Stimulated activated CD4-positive, alpha-beta T cell treated with anti-CD3 and anti-CD28 coated beads, Interleukin-4, amount 100 ng/mL, for 24 hours (primary cell): ENCODE results near the gene IL33.

Experiments
- DNase-seq: peaks from one replicate; pipeline ENCODE4 v3.0.0-alpha.2; 2020

IL33 gene

GRCh38 chr9:6218099-6218502 is 2.5 kb downstream of the IL33 start:
- DNase-seq, result no peak

- no peak for DNase-seq
Observed at GRCh38 chr9:6219040-6219439, 3.4 kb downstream of the IL33 start.

GRCh38 chr9:6219981-6220380 is 4.4 kb downstream of the IL33 start:
- DNase-seq, result no peak

- no peak for DNase-seq
Observed at GRCh38 chr9:6224393-6225154, 9.0 kb downstream of the IL33 start.

GRCh38 chr9:6226696-6227095 is 11.1 kb downstream of the IL33 start:
- no peak for DNase-seq

GRCh38 chr9:6229186-6229585 is 13.6 kb downstream of the IL33 start:
- no peak for DNase-seq

GRCh38 chr9:6229619-6230018 is 14.0 kb downstream of the IL33 start:
- no peak for DNase-seq

- DNase-seq, result no peak
Observed at GRCh38 chr9:6230037-6230780, 14.6 kb downstream of the IL33 start.

GRCh38 chr9:6232336-6232945 is 16.8 kb downstream of the IL33 start:
- DNase-seq, result no peak

GRCh38 chr9:6234014-6234413 is 18.4 kb downstream of the IL33 start:
- no peak for DNase-seq

- no peak for DNase-seq
Observed at GRCh38 chr9:6237267-6237666, 21.7 kb downstream of the IL33 start.

- DNase-seq, result no peak
Observed at GRCh38 chr9:6239048-6239461, 23.4 kb downstream of the IL33 start.

GRCh38 chr9:6239694-6240093 is 24.1 kb downstream of the IL33 start:
- DNase-seq, result no peak

- DNase-seq, result no peak
Observed at GRCh38 chr9:6243746-6244145, 28.1 kb downstream of the IL33 start.

- DNase-seq, result no peak
Observed at GRCh38 chr9:6247266-6247665, 31.7 kb downstream of the IL33 start.

- DNase-seq, result no peak
Observed at GRCh38 chr9:6268826-6269397, 53.3 kb downstream of the IL33 start.

- DNase-seq, result no peak
Observed at GRCh38 chr9:6270896-6271295, 55.3 kb downstream of the IL33 start.

- no peak for DNase-seq
Observed at GRCh38 chr9:6271508-6272228, 56.1 kb downstream of the IL33 start.

- DNase-seq, result no peak
Observed at GRCh38 chr9:6272229-6272598, 56.6 kb downstream of the IL33 start.

GRCh38 chr9:6277417-6277816 is 61.8 kb downstream of the IL33 start:
- DNase-seq, result no peak

GRCh38 chr9:6301858-6302257 is 86.3 kb downstream of the IL33 start:
- no peak for DNase-seq

GRCh38 chr9:6302417-6302816 is 86.8 kb downstream of the IL33 start:
- DNase-seq, result no peak

GRCh38 chr9:6304232-6304631 is 88.6 kb downstream of the IL33 start:
- DNase-seq, result no peak
